Measurements from ENCODE around the gene NPEPL1. TPM values are rescaled to one million over a fixed set of nuclear protein-coding genes. Genes with fewer than 3 reads are reported as not detected.
A peak's percentile ranks its signal among the peaks of the same experiment; 100 is the strongest.

The NPEPL1 gene
- polyA plus RNA-seq, 2 of the 4 experiments (the other 2 are of a cell fraction) = 8.6 to 34.6 TPM

GRCh38 chr20:58649288-58650180, 43.1 kb upstream of the NPEPL1 start:
- H3K4me1 ChIP-seq = peaks cover 23% of the 10 kb centered on the region
- TF ChIP-seq REST (IDR thresholded peaks at IDR 0.05) = no peak
- TF ChIP-seq TP53 (CRISPR knock-in tag; IDR thresholded peaks at IDR 0.05) = no peak
- no peak for TF ChIP-seq ZFP36 (IDR thresholded peaks at IDR 0.05; ENCODE audit: borderline replicate concordance, partially characterized antibody)
- TF ChIP-seq ZSCAN20 (CRISPR knock-in tag; IDR thresholded peaks at IDR 0.05) = no peak
- no peak for TF ChIP-seq EHF (CRISPR knock-in tag; IDR thresholded peaks at IDR 0.05)
- TF ChIP-seq FOSL2 (IDR thresholded peaks at IDR 0.05) = no peak
- TF ChIP-seq FOSL2 (CRISPR knock-in tag; IDR thresholded peaks at IDR 0.05) = no peak
- no peak for TF ChIP-seq RNF2 (IDR thresholded peaks at IDR 0.05; ENCODE audit: borderline replicate concordance, low read depth)
- TF ChIP-seq JUN (IDR thresholded peaks at IDR 0.05) = no peak
- no peak for TF ChIP-seq MYC (IDR thresholded peaks at IDR 0.05; ENCODE audit: borderline replicate concordance, low read length)
- TF ChIP-seq CTCF (IDR thresholded peaks at IDR 0.05) = no peak
- no peak for TF ChIP-seq FOSB (CRISPR knock-in tag; IDR thresholded peaks at IDR 0.05)
- no peak for TF ChIP-seq SREBF2 (IDR thresholded peaks at IDR 0.05)
- no peak for TF ChIP-seq HOXB5 (CRISPR knock-in tag; IDR thresholded peaks at IDR 0.05)
- no peak for TF ChIP-seq CBX2 (IDR thresholded peaks at IDR 0.05; ENCODE audit: borderline replicate concordance, low read depth)
- peak overlapping the region; percentile 96; the same call in 1 of the 3 replicates for H3K4me2 ChIP-seq
- no peak for DNase-seq (ENCODE audit: low read depth in 1 of 2, low spot score in 1 of 2)
- H3K27ac ChIP-seq = peak overlapping the region; percentile 90 to 95; a peak in 5 of 6 replicates
- no peak for ATAC-seq
- no peaks in the 10 kb centered on the region for H3K9me3 ChIP-seq
- 95% methylated on average over 73 of the region's 73 CpGs for WGBS (ENCODE audit: missing lambda C conversion rate)
- POLR2A ChIA-PET = no interaction called here
- H3K4me3 ChIP-seq = no peak overlapping the region; the same call in 2 of the 3 replicates
- no peak for FAIRE-seq
- CTCF ChIA-PET = interaction anchor here (0.7 to 3.5 kb wide), 11 partner anchors 7 to 413 kb away, joined by 3 to 36 read pairs (median 7); no protein-coding TSS in a partner anchor

GRCh38 chr20:58650181-58650775, 42.3 kb upstream of the NPEPL1 start:
- Histone ChIP-seq H3K4me3 (peak overlapping the region; percentile 91), H3K9me3 (no peaks in the 10 kb centered on the region), H3K4me2 (peak overlapping the region; percentile 96), H3K27ac (peak overlapping the region; percentile 90 to 95), H3K4me1 (peaks cover 27% of the 10 kb centered on the region)
- TF ChIP-seq EHMT2 (IDR thresholded peaks at IDR 0.05; ENCODE audit: low read depth) (no peak), RAD21 (conservative IDR thresholded peaks at IDR 0.05 in 1 of 2, IDR thresholded peaks at IDR 0.05 in 1 of 2) (peak; percentile 51 to 80; a peak in 4 of 5 replicates), SMC3 (IDR thresholded peaks at IDR 0.05) (peak; percentile 63), GATA3 (IDR thresholded peaks at IDR 0.05; ENCODE audit: borderline replicate concordance) (no peak), CTCF (IDR thresholded peaks at IDR 0.05) (peak; percentile 85; the same call in 2 of the 3 replicates), TFCP2L1 (CRISPR knock-in tag; IDR thresholded peaks at IDR 0.05) (no peak), MAX (IDR thresholded peaks at IDR 0.05) (no peak), BCL3 (IDR thresholded peaks at IDR 0.05) (no peak)
- WGBS (ENCODE audit: missing lambda C conversion rate) = 34% methylated on average over 40 of the region's 62 CpGs
- ChIA-PET CTCF (interaction anchor here (0.7 to 3.5 kb wide), 41 partner anchors 8 to 1054 kb away, joined by 3 to 36 read pairs (median 4); no protein-coding TSS in a partner anchor), POLR2A (interaction anchor here (0.5 to 2.4 kb wide), 10 partner anchors 20 to 806 kb away, joined by 3 to 23 read pairs (median 4); partner anchors contain the start of gene VAPB)
- no peak for FAIRE-seq
- no peak for DNase-seq (ENCODE audit: low read depth in 1 of 2, low spot score in 1 of 2)
- ATAC-seq = peak in 1 of 2 experiments; percentile 6; a peak in 3 of 6 replicates

All from A549 (cell line).